PC-9 (cell line): Measurements from ENCODE around the gene MAP3K5. TPM values are rescaled to one million over a fixed set of nuclear protein-coding genes. Genes with fewer than 3 reads are reported as not detected.

ENCODE experiments used
- BruUV-seq: library from RNA; stranded (reverse); fragments of 400-500 nt; replicated peaks from 2 replicates; lab custom pipeline; 2021; lab: Mats Ljungman, UMichigan
- CTCF ChIA-PET: fragments of 300-600 bp; sonication (Branson Sonifier 250); formaldehyde crosslinking; loops from one replicate; lab custom pipeline; 2022; ENCODE audit warnings: antibody characterized with exemption; lab: Charles Lee
- POLR2A ChIA-PET: fragments of 300-600 bp; sonication (Branson Sonifier 250); formaldehyde crosslinking; loops from one replicate; lab custom pipeline; 2022; ENCODE audit warnings: antibody characterized with exemption; ENCODE audit not compliant: unreplicated experiment; lab: Charles Lee
- DNase-seq, 2 experiments: peaks; one replicate each; pipeline versions ENCODE4 v3.0.0 to v3.0.0-alpha.2; 2015 to 2022; ENCODE audit warnings: mixed read lengths in 1 of 2
- H2AFZ ChIP-seq: fragments of 200-600 bp; sonication (generic); 2 replicates; pipeline ENCODE4 v1.8.1; 2017; ENCODE audit warnings: antibody characterized with exemption
- H3F3A ChIP-seq: fragments of 200-600 bp; sonication (generic); 2 replicates; pipeline ENCODE4 v1.8.1; 2017; ENCODE audit warnings: antibody characterized with exemption, mild to moderate bottlenecking, low read depth; ENCODE audit not compliant: insufficient read depth
- H3K27ac ChIP-seq: fragments of 200-600 bp; sonication (generic); 2 replicates; pipeline ENCODE4 v1.6.1; 2016; ENCODE audit warnings: mixed run types
- H3K27me3 ChIP-seq: fragments of 200-600 bp; sonication (generic); 2 replicates; pipeline ENCODE4 v1.6.1; 2016; ENCODE audit warnings: low read depth, mixed run types; ENCODE audit not compliant: insufficient read depth
- H3K36me3 ChIP-seq: fragments of 200-600 bp; sonication (generic); 2 replicates; pipeline ENCODE4 v1.6.1; 2016; ENCODE audit warnings: low read depth, mixed run types
- H3K4me1 ChIP-seq: fragments of 200-600 bp; sonication (generic); replicated peaks from 2 replicates; pipeline ENCODE4 v1.6.1; 2016; ENCODE audit warnings: mixed run types; ENCODE audit not compliant: insufficient read depth
- H3K4me2 ChIP-seq: fragments of 200-600 bp; sonication (generic); 2 replicates; pipeline ENCODE4 v1.6.1; 2017; ENCODE audit warnings: mixed run types
- H3K4me3 ChIP-seq: fragments of 200-600 bp; sonication (generic); 2 replicates; pipeline ENCODE4 v1.6.1; 2016; ENCODE audit warnings: mixed run types
- H3K79me2 ChIP-seq: fragments of 200-600 bp; sonication (generic); 2 replicates; pipeline ENCODE4 v1.6.1; 2017; ENCODE audit warnings: low read depth, mixed run types
- H3K9me2 ChIP-seq: fragments of 200-600 bp; sonication (generic); 2 replicates; pipeline ENCODE4 v1.8.1; 2017; ENCODE audit warnings: mild to moderate bottlenecking; ENCODE audit not compliant: insufficient read depth
- H3K9me3 ChIP-seq: fragments of 200-600 bp; sonication (generic); 2 replicates; pipeline ENCODE4 v1.8.1; 2016; ENCODE audit warnings: low read depth; ENCODE audit not compliant: insufficient read depth
- H4K20me1 ChIP-seq: fragments of 200-600 bp; sonication (generic); 2 replicates; pipeline ENCODE4 v1.8.1; 2017; ENCODE audit not compliant: insufficient read depth
- CTCF ChIP-seq: fragments of 200-600 bp; sonication (generic); conservative IDR thresholded peaks from 2 replicates; pipeline ENCODE4 v1.6.1; 2017; ENCODE audit warnings: mixed run types, antibody characterized with exemption, mild to moderate bottlenecking, moderate library complexity
- EZH2 ChIP-seq: fragments of 200-600 bp; sonication (generic); IDR thresholded peaks from 2 replicates; pipeline ENCODE4 v1.8.0; 2017; ENCODE audit warnings: antibody characterized with exemption, low read depth
- intact Hi-C: fragments of 100-400 bp; cut with micrococcal nuclease; formaldehyde crosslinking; loops from one replicate; pipeline ENCODE4 v1.10.0; 2022; ENCODE audit not compliant: unreplicated experiment
- total RNA-seq: library from RNA; stranded (reverse); gene quantifications from 2 replicates; pipeline ENCODE4 v1.2.3, GENCODE V29; 2021

Gene MAP3K5
- total RNA-seq, 1 experiment from 2014 or later = 10.9 TPM

GRCh38 chr6:136787726-136788068 lies 4.6 kb downstream of the MAP3K5 start:
- Histone ChIP-seq H2AFZ (peak overlapping the region; percentile 31; the same call in 1 of the 2 replicates), H3K9me2 (no peaks in the 10 kb centered on the region), H4K20me1 (no peaks in the 10 kb centered on the region), H3K9me3 (no peaks in the 10 kb centered on the region), H3F3A (peaks cover 42% of the 10 kb centered on the region), H3K36me3 (peaks cover 26% of the 10 kb centered on the region; the same call in 1 of the 2 replicates), H3K4me2 (peak overlapping the region; percentile 91), H3K79me2 (peaks cover 88% of the 10 kb centered on the region), H3K4me1 (peaks cover 77% of the 10 kb centered on the region), H3K27me3 (no peaks in the 10 kb centered on the region), H3K4me3 (peak overlapping the region; percentile 97; the same call in 1 of the 2 replicates), H3K27ac (peak overlapping the region; percentile 87)
- intact Hi-C loops = no loop called here
- TF ChIP-seq CTCF (no peak), EZH2 (no peak)
- BruUV-seq = no TSS peak
- POLR2A ChIA-PET = interaction anchor here (0.5 kb wide), 1 partner anchor 1045 kb away, joined by 4 read pairs; no protein-coding TSS in a partner anchor
- no peak for DNase-seq
- CTCF ChIA-PET = interaction anchor here (1.1 kb wide), 1 partner anchor 143 kb away, joined by 5 read pairs; no protein-coding TSS in a partner anchor

- Histone ChIP-seq H3K4me3 (peak overlapping the region; percentile 97; the same call in 1 of the 2 replicates), H3F3A (peaks cover 52% of the 10 kb centered on the region), H3K4me1 (peaks cover 87% of the 10 kb centered on the region), H3K79me2 (peaks cover 91% of the 10 kb centered on the region), H3K27me3 (no peaks in the 10 kb centered on the region), H3K36me3 (peaks cover 29% of the 10 kb centered on the region; the same call in 1 of the 2 replicates), H3K9me3 (no peaks in the 10 kb centered on the region; the same call in 1 of the 2 replicates), H4K20me1 (no peaks in the 10 kb centered on the region), H2AFZ (no peak overlapping the region), H3K27ac (peak overlapping the region; percentile 87), H3K9me2 (no peaks in the 10 kb centered on the region), H3K4me2 (peak overlapping the region; percentile 91)
- intact Hi-C loops = no loop called here
- ChIA-PET CTCF (interaction anchor here (0.6 kb wide), 1 partner anchor 129 kb away, joined by 3 read pairs; no protein-coding TSS in a partner anchor), POLR2A (interaction anchor here (0.6 kb wide), 1 partner anchor 719 kb away, joined by 4 read pairs; no protein-coding TSS in a partner anchor)
- BruUV-seq = no TSS peak
- DNase-seq = no peak
- TF ChIP-seq CTCF (no peak), EZH2 (no peak)
Measured at GRCh38 chr6:136786658-136787057, 5.6 kb downstream of the MAP3K5 start.

GRCh38 chr6:136784910-136785746 lies 7.1 kb downstream of the MAP3K5 start:
- BruUV-seq = no TSS peak
- Histone ChIP-seq H3K4me1 (peaks cover 95% of the 10 kb centered on the region), H3K79me2 (peaks cover 90% of the 10 kb centered on the region), H3K9me3 (no peaks in the 10 kb centered on the region; the same call in 1 of the 2 replicates), H3K27me3 (no peaks in the 10 kb centered on the region), H3K27ac (no peak overlapping the region), H4K20me1 (no peaks in the 10 kb centered on the region), H3K36me3 (peaks cover 38% of the 10 kb centered on the region; the same call in 1 of the 2 replicates), H3F3A (peaks cover 43% of the 10 kb centered on the region), H3K4me3 (no peak overlapping the region), H3K9me2 (no peaks in the 10 kb centered on the region), H2AFZ (no peak overlapping the region), H3K4me2 (0 out of 2 replicates have a peak overlapping the region, but pooled peaks have one; percentile 2)
- no peak for DNase-seq
- ChIA-PET POLR2A (interaction anchor here (0.5 kb wide), 1 partner anchor 97 kb away, joined by 4 read pairs; no protein-coding TSS in a partner anchor), CTCF (no interaction called here)
- intact Hi-C loops = no loop called here
- TF ChIP-seq CTCF = no peak
- TF ChIP-seq EZH2 = no peak
